Hepatocyte (in vitro differentiated cells): ENCODE results near the gene TXNRD2. TPM values are rescaled to one million over a fixed set of nuclear protein-coding genes. Genes with fewer than 3 reads are reported as not detected.

ENCODE experiments used
- DNase-seq: peaks from one replicate; pipeline ENCODE4 v3.0.0-alpha.2; 2016; ENCODE audit warnings: low spot score
- H2AFZ ChIP-seq: fragments of 200-600 bp; sonication (generic); 2 replicates; pipeline ENCODE4 v1.6.0; 2016; ENCODE audit warnings: antibody characterized with exemption, mild to moderate bottlenecking
- H3K27ac ChIP-seq: fragments of 200-600 bp; sonication (generic); 2 replicates; pipeline ENCODE4 v1.5.1; 2016; ENCODE audit warnings: mild to moderate bottlenecking
- H3K27me3 ChIP-seq: fragments of 200-600 bp; sonication (generic); 2 replicates; pipeline ENCODE4 v1.6.1; 2016
- H3K36me3 ChIP-seq: fragments of 200-600 bp; sonication (generic); replicated peaks from 2 replicates; pipeline ENCODE4 v1.5.1; 2016; ENCODE audit warnings: low read depth; ENCODE audit not compliant: insufficient read depth
- H3K4me1 ChIP-seq: fragments of 200-600 bp; sonication (generic); 2 replicates; pipeline ENCODE4 v1.5.1; 2016; ENCODE audit warnings: mild to moderate bottlenecking, moderate library complexity; ENCODE audit not compliant: insufficient read depth
- H3K4me2 ChIP-seq: fragments of 200-600 bp; sonication (generic); 2 replicates; pipeline ENCODE4 v1.6.0; 2016
- H3K4me3 ChIP-seq: fragments of 200-600 bp; sonication (generic); 2 replicates; pipeline ENCODE4 v1.5.1; 2016; ENCODE audit warnings: mild to moderate bottlenecking
- H3K79me2 ChIP-seq: fragments of 200-600 bp; sonication (generic); 2 replicates; pipeline ENCODE4 v1.6.0; 2017; ENCODE audit warnings: mild to moderate bottlenecking
- H3K9me2 ChIP-seq: fragments of 200-600 bp; sonication (generic); replicated peaks from 2 replicates; pipeline ENCODE4 v1.6.0; 2017; ENCODE audit warnings: mild to moderate bottlenecking; ENCODE audit not compliant: insufficient read depth
- H3K9me3 ChIP-seq: fragments of 200-600 bp; sonication (generic); 2 replicates; pipeline ENCODE4 v1.5.1; 2016; ENCODE audit warnings: low read depth, mild to moderate bottlenecking
- H4K20me1 ChIP-seq: fragments of 200-600 bp; sonication (generic); 2 replicates; pipeline ENCODE4 v1.6.0; 2016; ENCODE audit warnings: mild to moderate bottlenecking; ENCODE audit not compliant: insufficient read depth, poor library complexity, severe bottlenecking
- CTCF ChIP-seq: fragments of 200-600 bp; sonication (generic); IDR thresholded peaks from 2 replicates; pipeline ENCODE4 v1.5.1; 2016; ENCODE audit warnings: antibody characterized with exemption, mild to moderate bottlenecking; ENCODE audit not compliant: poor library complexity
- EZH2 ChIP-seq: fragments of 200-600 bp; sonication (generic); IDR thresholded peaks from 2 replicates; pipeline ENCODE4 v1.6.1; 2016; ENCODE audit warnings: antibody characterized with exemption, mild to moderate bottlenecking, borderline replicate concordance
- EZH2phosphoT487 ChIP-seq: fragments of 200-600 bp; sonication (generic); IDR thresholded peaks from one replicate; pipeline ENCODE4 v1.6.1; 2018; ENCODE audit warnings: antibody characterized with exemption, mild to moderate bottlenecking, low read depth, moderate library complexity; ENCODE audit not compliant: unreplicated experiment, severe bottlenecking
- WGBS: methylation state at CpG from one replicate; pipeline ENCODE4 v1.1.6; 2016; ENCODE audit warnings: low lambda C conversion rate; ENCODE audit errors: missing lambda C conversion rate; 5-methylcytosine and 5-hydroxymethylcytosine counted together
- polyA plus RNA-seq: library from polyadenylated mRNA; unstranded; fragments of >200 nt; fragmentation: Nextera tagmentation; extraction: Ambion mirVana; gene quantifications from 2 replicates; pipeline ENCODE4 v1.2.1, GENCODE V29; 2016
- total RNA-seq: library from RNA; depleted of rRNA; stranded (reverse); fragments of >200 nt; gene quantifications from 2 replicates; pipeline ENCODE4 v1.2.3, GENCODE V29; 2014

TXNRD2 gene
- total and polyA plus RNA-seq, 2 experiments from 2014 or later, result 0.60 to 2.1 TPM

GRCh38 chr22:19862619-19863246 is 78.9 kb downstream of the TXNRD2 start:
- DNase-seq, result no peak

GRCh38 chr22:19859861-19860510 is 81.6 kb downstream of the TXNRD2 start:
- no peak overlapping the region for H3K4me2 ChIP-seq
- H3K4me3 ChIP-seq, result no peak overlapping the region
- H3K36me3 ChIP-seq, result no peaks in the 10 kb centered on the region
- H3K27ac ChIP-seq, result no peak overlapping the region
- H3K27me3 ChIP-seq, result no peaks in the 10 kb centered on the region
- DNase-seq, result no peak
- no peaks in the 10 kb centered on the region for H3K9me3 ChIP-seq
- 98% methylated on average over 8 of the region's 8 CpGs for WGBS
- H4K20me1 ChIP-seq, result no peaks in the 10 kb centered on the region
- TF ChIP-seq CTCF, result no peak
- TF ChIP-seq EZH2phosphoT487, result no peak
- TF ChIP-seq EZH2, result no peak
- peaks cover 8% of the 10 kb centered on the region for H3K4me1 ChIP-seq
- no peak overlapping the region for H2AFZ ChIP-seq
- H3K79me2 ChIP-seq, result peaks cover 13% of the 10 kb centered on the region
- H3K9me2 ChIP-seq, result no peaks in the 10 kb centered on the region

More at GRCh38 chr22:19862619-19863246, 78.9 kb downstream of the TXNRD2 start:
- Histone ChIP-seq H3K79me2 (no peaks in the 10 kb centered on the region), H3K4me1 (no peaks in the 10 kb centered on the region), H3K36me3 (no peaks in the 10 kb centered on the region), H2AFZ (no peak overlapping the region), H3K4me2 (no peak overlapping the region), H3K9me2 (no peaks in the 10 kb centered on the region), H3K27ac (no peak overlapping the region), H3K27me3 (no peaks in the 10 kb centered on the region), H3K4me3 (no peak overlapping the region), H4K20me1 (no peaks in the 10 kb centered on the region), H3K9me3 (no peaks in the 10 kb centered on the region)
- WGBS, result 95% methylated on average over 13 of the region's 13 CpGs
- TF ChIP-seq EZH2phosphoT487, result no peak
- TF ChIP-seq EZH2, result no peak
- TF ChIP-seq CTCF, result no peak

GRCh38 chr22:19857382-19857781 is 84.2 kb downstream of the TXNRD2 start:
- WGBS, result 97% methylated on average over 3 of the region's 3 CpGs

More at GRCh38 chr22:19857382-19857781, 84.2 kb downstream of the TXNRD2 start:
- H3K9me2 ChIP-seq, result no peaks in the 10 kb centered on the region
- TF ChIP-seq EZH2phosphoT487, result no peak
- TF ChIP-seq EZH2, result no peak
- no peak for TF ChIP-seq CTCF
- no peaks in the 10 kb centered on the region for H3K36me3 ChIP-seq
- H4K20me1 ChIP-seq, result peaks cover 9% of the 10 kb centered on the region
- H2AFZ ChIP-seq, result no peak overlapping the region
- H3K4me1 ChIP-seq, result peaks cover 18% of the 10 kb centered on the region
- no peaks in the 10 kb centered on the region for H3K27me3 ChIP-seq
- no peak overlapping the region for H3K27ac ChIP-seq
- no peak for DNase-seq
- H3K79me2 ChIP-seq, result peaks cover 33% of the 10 kb centered on the region
- no peak overlapping the region for H3K4me3 ChIP-seq
- no peaks in the 10 kb centered on the region for H3K9me3 ChIP-seq
- H3K4me2 ChIP-seq, result no peak overlapping the region
